GM21381 (cell line): ENCODE data around the gene SPDYE4.
A peak's percentile ranks its signal among the peaks of the same experiment; 100 is the strongest.
"Not testable (repeated sequence)": the region's sequence is repeated elsewhere in the genome, so short reads cannot be mapped to it uniquely, and the experiment has no call there.

ENCODE experiments used
- ATAC-seq: cut with Tn5 transposase; IDR thresholded peaks from one replicate; pipeline ENCODE4 v1.9.1; 2021; ENCODE audit warnings: mild to moderate bottlenecking, moderate library complexity; ENCODE audit not compliant: unreplicated experiment

The SPDYE4 gene, protein sequence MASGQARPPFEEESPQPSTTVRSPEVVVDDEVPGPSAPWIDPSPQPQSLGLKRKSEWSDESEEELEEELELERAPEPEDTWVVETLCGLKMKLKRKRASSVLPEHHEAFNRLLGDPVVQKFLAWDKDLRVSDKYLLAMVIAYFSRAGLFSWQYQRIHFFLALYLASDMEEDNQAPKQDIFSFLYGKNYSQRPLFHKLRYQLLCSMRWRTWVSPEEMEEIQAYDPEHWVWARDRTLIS

DNA sequence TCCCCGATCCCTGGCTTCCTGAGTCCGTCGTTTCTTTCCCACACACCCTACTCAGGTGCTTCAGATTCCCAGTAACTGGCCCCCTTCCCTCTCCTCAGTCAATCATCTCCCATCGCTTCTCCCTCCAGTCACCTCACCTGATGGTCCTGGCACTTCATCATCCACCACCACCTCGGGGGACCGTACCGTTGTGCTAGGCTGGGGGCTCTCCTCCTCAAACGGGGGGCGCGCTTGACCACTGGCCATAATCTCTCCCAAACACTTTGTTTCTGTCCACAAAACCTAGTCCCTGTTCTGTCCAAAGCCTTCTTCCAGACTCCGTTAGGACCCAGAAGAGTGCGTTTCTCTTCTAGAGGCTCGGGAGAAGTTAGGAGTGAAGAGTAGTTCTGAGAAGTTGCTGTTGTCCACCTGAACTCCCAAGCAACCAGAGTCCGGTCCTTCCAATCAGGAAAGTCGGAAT lies at the start of gene SPDYE4:
Gene SPDYE4, minus strand, starts transcription at position 410 of the 460 bp plus-strand sequence. Its CDS starts 164 bp downstream, at position 246.
- no peak for ATAC-seq

DNA sequence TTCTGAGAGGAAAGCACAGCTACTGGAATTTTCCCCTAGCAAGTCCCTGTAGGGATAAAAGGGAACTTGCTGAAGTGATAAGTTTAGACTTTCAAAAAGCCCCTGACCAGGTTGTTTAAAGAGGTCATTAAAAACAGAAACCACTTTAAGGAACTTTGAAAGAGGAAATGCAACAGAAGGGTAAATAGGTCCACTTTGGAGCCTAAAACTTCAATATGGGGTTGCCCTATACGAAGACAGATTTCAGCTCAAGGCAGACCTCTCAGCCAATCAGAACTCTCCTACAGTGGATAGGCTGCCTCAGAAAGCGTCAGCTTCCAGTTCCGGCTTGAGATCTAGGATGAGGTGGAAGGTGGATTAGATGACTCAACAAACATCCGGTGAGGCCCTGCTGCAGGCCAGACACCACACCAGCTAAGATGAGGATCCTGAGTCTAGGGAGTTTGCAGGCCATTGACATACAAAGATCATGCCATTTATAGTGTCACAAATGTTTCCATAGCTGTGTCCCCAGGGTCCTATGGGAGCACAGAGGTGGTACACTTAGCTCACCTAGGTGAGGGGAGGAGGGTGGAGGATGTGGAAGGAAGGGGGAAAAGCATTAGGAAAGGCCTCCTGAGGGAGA lies 48.7 kb upstream of the SPDYE4 start:
- ATAC-seq: peak; percentile 81

DNA sequence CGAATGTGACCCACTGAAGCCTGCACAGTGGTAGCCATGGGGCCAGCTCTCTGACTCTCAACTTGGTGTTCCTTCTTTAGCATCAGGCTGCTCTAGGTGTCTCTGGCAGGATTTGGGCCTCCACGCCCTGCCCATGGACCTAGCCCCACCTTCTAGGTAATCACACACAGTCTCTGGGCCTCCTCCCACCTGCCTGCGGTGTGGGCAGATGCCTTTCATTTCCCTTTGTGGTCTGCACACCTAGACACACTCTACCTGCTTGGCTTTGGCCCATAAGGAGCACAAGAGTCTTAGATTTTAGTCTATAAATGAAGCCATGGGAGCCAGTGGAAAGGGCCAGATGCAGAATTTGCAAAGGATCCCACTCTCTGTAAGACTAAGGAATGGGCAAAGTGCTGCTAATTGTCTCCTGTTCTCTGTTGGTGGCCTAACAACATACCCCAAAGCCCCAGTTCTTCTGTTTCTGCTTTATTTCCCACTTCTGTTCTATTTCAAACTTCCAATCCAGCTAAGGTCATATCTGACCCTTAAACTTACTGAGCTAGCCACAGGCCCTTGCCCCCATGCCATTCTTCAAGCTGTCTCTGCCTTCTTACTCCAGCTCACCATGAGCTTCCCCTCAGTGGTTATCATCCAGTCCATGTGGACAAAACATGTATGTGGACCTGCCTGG lies 48.0 kb upstream of the SPDYE4 start:
- peak; percentile 27 for ATAC-seq

DNA sequence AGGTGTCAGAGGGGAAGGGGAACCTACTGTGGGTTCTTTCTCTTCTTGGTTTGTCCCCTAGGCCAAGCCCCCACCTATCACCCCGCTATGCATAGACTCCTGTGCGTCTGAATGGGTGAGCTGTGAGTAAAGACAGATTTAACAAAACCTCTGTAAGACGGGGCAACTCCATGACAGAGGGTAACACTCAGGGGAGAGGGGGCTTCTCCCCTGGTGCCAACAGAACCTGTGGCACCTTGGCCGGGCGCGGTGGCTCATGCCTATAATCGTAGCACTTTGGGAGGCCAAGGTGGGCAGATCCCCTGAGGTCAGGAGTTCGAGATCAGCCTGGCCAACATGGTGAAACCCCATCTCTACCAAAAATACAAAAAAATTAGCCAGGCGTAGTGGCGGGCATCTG lies 47.0 kb upstream of the SPDYE4 start:
- ATAC-seq: not testable (repeated sequence)

DNA sequence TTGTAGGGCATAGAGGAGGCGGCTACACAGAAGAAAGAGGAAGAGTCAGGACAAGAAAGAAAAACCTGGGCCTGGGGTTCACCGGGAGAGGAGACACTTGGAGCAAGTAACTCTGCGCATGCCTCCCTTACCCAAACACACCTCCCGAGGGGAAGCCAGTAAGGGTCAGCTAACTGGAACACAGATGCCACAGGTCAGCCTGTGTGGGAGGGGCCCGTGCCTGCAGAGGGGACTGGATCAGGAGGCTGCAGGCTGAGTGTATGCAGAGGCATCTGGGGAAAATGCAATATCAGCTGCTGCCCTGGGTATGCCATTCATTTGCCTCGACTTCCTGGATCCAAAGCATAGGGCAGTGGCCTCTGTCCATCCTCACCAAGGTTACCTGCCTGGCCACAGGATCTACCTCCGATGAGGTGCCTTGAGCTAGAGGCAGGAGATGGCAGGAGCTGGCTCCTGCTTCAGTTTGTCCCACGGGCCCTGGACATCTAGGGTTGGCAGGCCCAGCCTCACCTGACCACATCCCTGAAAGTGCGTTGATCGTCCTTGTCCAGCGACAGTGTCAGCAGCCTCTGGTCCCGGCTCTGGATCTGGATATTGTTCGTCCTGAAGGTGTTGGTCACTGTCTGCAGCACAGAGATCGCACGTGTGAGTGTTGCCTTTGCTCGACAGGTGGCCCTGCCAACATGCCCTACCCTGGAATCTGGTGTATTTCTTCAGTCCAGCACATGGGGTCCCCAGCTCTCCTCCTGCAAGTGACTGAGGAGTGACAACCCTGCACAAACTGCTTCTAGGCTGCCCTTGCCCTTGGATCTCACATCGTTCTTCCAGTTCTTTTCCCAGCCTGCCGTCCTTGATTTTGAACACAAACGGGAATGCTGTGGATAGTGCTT lies 45.4 kb upstream of the SPDYE4 start:
- ATAC-seq: no peak

DNA sequence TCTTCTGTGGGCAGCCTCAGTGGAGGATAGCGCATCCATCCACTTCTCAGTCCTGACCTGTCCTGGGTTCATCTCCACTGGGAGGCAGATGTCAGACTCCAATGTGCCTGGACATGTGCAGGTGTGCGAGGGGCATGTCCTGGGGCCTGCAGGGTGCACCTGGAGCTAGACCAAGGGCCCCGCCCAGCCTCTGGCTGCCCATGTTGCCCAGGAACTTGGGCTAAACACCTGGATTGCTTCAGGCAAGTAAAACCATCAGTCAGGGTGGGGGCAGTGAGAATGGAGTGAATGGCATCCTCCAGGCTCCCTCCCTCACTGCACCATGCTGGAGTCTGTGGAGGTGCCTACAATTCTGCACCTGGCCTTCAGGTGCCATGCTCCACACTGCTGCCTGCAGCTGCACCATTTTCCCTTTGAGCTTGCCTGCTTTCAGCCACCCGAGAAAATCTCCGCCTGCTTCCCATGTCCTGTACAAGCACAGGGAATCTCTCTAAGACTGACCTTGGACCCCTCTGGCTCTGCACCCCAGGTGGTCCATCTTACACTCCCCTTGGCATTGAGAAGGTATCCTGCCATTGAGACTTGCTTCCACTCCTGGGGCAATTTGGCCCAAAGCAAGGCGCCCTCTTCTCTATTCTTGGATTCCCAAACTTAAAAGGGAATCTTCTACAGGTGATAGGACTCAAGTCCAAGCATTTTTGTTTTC lies 42.9 kb upstream of the SPDYE4 start:
- no peak for ATAC-seq

DNA sequence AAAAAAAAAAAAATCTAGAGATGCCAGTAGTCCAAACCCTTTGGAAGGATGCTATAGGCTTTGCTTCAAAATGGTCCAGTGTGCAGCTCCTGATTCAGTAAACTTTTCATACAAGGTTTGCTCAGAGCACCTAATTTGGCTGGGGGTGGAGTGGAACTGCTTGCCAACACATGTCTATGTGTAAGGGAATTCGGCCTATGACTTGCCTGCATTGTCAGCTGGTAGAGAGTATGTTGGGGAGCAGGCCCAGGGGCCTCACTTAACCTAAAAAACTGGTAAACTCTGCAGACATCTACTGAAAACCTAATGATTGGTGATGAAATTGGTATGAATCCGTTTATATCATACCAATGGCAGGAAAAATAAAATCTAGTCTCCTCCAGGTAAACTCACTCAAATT lies 42.3 kb upstream of the SPDYE4 start:
- no peak for ATAC-seq

DNA sequence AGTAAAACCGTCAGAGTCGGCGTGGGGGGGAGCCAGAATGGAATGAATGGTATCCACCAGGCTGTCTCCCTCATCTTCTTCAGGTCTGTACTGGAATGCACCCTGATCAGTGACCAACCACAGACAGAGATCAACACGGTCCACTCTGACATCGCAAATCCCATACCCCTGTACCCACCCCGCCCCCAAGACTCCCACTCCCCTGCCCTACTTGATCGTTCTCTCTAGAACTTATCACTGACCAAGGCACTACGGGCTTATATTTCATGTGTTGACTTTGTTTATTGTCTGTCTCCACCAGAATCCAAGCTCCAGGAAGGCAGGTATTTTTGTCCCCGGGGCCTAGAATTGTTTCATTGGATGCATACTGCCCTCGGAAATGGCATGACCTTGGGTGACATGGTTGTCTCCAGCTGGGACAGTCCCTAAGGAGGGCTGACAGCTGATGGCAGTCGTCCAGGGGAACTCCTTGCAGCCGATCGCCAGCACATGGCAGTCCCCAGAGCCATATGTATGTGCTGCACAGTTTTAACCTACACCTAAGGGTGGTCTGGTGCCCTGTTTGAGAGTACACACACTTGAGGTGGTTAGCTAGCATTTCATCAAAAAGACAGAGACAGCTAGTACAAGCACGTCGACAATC lies 41.3 kb upstream of the SPDYE4 start:
- ATAC-seq: no peak

DNA sequence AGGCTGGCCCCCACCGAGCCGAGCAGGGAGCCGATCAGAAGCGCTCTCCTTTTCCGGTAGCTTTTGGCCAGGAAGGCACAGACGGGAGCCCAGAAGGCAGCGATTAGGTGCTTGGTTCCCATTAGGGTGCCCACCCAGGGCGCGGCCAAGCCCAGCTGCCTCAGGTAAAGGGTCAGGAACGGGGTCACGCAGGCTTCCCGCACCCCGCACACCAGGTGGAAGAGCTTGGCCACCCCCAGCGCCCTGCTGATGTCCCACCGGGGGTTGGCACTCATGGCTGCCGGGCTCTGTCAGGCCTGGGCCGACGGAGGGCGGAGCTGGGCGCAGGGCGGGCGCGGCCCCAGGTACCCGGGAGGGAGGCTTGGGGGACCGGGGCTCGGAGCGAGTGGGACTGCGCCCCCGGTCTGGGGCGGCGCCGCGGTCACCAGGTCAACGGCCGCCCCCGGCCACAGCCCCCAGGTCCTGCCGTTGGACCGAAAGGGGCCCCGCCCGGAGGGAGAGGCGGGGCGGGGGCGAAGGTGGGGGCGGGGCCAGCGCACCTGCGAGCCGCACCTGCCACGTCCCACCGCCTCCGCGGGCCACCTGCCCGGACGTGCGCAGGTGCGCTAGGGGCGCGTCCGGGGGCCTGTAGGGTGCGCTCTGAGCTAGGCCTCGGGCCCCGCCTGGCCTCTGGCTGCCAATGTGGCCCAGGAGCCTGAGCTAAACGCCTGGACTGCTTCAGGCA lies 40.7 kb upstream of the SPDYE4 start, which contains the start of gene MFSD6L:
Gene MFSD6L, minus strand, starts transcription at position 520 of the 724 bp plus-strand sequence. Its CDS starts 245 bp downstream, at position 275.
- ATAC-seq: no peak

DNA sequence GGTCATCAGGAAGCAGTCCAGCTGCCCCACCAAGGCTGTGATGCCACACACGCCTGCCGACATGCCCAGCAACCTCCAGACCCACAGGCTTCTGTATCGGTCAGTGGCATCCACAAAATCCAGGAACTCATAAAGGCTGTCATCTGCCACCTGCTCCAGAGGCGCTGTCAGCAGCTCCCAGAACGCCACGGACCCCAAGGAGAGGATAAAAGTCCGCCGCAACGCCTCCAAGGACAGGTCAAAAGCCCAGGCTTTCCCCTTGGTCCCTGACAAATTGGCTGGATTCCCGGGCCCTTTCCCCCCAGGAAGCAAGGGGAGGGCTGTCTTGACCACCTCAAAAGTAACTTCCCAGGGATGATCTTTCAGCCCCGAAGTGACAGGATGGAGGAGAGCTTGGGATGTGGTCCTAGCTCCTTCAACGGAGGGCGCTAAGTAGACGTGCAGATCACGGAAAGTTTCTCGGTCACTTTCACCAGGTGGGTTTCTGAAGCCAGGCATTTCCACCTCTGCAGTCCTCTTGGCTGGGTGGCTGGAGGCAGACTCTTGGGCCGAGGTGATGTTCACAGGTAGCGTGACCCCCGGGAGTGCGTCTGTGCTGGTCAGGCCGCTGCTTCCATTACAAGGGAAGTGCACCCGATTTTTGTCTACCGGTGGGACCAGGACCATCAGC lies 40.0 kb upstream of the SPDYE4 start:
- no peak for ATAC-seq

DNA sequence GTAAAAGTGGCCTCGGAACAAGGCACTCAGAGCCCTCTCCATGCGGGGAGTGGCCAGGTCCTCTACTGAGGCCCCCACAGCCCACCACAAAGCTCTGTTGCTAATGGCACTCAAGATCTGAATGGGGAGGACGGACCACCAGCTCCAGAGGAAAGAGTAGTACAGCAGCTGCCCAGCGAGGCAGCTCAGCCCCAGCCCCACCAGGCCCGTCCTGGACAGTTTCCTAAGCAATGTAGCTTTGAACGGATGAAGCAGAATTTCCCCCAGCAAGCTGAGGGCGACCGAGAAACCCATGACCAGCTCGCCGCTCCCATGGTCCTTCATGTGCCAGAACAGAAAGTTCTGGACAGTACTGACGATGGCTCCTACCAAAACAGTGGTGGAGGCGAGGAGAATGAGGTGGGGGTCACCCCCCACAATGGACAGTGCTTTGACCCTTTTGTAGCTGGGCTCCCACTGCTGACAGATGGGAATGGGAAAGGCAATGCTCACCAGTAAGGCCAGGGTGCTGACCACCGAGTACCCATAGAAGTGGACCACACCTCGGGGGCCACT lies 39.4 kb upstream of the SPDYE4 start:
- no peak for ATAC-seq

DNA sequence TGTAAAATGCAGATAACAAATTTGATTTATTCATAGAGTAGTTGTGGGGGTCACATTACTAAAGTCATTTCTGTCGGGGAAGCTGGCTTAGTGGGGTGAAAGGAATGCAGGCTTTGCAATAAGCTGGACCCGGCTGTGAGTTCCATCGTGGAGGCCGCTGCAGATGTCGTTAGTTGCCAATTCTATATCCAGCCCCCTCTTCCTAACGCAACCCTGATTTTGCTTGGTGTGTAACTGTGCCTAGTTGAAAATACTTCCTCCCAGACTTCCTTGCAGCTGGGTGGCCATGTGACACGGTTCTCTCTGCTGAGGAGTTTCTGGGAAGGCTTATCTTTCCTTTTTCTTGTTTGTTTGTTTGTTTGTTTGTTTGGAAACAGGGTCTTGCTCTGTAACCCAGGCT lies 36.3 kb upstream of the SPDYE4 start:
- no peak for ATAC-seq

DNA sequence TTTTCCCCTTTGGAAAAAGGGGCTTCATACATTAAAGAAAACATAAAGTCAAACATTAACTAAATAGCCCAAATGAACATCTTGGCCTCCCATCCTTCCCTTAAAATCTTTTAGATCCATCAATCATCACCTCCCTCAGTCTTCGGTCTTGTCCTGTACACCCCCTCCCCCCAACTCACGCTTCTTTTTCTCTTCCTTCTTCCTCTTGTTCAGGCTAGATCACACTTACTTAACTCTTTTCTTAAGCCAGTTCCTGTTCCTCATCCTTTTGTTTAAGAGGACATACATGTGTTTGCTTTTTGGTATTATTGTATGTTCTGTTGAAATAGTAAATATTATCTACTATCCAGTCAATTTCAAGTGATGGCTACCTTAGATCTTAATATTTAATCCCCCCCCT lies 35.3 kb upstream of the SPDYE4 start:
- no peak for ATAC-seq

DNA sequence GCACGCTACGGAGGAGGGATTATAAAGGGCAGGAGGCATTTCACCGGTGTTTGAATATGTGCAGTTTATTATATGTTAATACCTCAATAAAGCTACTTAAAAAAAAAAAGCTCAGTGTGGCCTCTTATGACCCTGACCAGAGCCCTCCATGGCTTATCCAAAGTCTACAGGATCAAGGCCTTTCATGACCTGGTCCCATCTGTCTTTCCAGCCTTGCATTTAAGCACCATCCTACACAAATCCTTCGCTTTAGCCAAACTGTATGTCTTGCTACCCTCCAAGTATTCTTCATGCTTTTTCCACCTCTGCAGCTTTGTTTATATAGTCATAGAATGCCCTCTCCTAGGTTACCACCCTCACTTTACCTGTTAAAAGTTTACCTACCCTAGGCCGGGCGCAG lies 34.3 kb upstream of the SPDYE4 start:
- no peak for ATAC-seq

DNA sequence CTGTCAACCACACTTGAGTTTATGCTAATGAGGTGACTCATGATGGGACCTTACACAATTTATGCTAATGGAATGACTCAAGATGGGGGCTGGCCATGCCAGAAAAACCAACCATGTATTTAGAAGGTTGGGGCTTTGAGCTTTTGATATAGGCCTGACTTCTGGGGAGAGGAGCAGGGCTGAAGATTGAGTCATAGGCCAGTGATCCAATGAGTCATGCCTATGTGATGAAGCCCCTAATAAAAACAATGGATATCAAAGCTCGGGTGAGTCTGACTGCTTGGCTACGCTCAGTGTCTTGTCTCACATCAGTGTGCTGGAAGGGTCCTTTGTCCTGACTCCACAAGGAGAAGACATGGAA lies 33.5 kb upstream of the SPDYE4 start:
- ATAC-seq: no peak

DNA sequence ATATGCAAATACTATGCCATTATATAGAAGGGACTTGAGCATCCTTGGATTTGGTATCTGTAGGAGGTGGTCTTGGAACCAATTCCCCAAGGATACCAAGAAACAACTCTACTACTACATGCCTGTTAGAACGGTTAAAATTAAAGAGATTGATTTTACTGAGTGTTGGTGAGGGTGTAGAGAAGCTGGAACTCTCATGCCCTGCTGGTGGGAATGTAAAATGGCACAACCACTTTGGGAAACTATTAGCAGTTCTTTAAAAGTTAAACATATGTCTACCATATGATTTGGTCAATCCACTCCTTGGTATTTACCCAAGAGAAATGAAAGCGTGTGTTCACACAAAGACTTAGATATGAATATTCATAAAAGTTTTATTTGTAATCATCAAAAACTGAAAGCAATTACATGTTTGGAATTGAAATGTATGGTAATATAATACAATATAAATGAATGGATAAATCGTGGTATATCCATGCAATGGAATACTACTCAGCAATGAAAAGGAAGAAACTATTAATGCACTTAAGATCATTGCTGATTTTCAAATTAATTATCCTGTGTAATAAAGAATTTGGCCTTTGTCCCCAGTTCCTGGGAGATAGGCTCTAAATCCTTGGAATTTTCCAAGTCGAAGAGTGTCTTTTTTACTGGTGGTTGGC lies 33.0 kb upstream of the SPDYE4 start:
- no peak for ATAC-seq

DNA sequence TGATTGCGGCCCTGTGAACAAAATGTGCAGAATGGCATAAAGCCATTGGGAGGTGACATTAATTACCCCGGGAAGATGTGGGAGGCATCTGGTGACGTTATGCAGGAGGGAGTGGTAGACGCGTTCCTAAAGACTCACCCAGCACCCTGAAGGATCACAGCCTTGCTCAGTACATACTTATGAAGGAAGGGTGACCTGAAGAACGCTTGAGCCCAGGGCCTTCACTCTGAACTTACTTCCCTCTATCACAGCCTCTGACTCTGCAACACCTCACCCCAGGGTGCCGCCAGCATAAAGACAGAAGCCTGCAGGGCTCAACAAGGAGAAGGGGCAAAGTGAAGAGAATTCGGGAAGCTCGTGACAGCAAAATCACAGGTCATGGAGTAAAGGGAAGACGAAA lies 31.4 kb upstream of the SPDYE4 start:
- no peak for ATAC-seq

DNA sequence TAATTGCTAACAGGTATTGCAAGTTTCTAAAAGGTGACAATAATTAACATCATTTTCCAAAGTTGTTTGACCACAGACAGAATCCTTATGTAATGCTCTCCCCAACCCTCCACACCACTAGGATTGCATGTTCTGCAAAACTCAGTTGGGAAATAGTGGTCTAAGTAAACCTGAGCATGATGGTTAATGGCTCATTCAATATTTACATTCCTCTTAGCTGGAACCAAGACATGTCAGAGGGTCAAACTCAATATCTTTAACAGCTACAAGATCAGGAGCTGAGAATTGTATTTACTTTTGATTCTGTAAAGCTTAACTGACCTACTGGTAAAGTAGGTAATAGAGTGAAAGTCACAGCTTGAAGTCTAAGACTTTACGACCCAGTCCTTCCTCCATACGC lies 30.7 kb upstream of the SPDYE4 start:
- no peak for ATAC-seq
